Measurements from ENCODE around the gene LSM6. TPM values are rescaled to one million over a fixed set of nuclear protein-coding genes. Genes with fewer than 3 reads are reported as not detected.
A peak's percentile ranks its signal among the peaks of the same experiment; 100 is the strongest.

LSM6 gene
- 51.4 and 57.8 TPM in 2 replicates for total RNA-seq (2014; rRNA removed; shearing (Covaris generic))

- peak; percentile 85 for DNase-seq (ENCODE audit: low read depth)
Observed at GRCh38 chr4:146175541-146176453, at the start of gene LSM6. Gene LSM6 (plus strand): TSS chr4:146175718. CDS start chr4:146182922, 7,204 bp downstream.

- DNase-seq (ENCODE audit: low read depth), result peak; percentile 26
Observed at GRCh38 chr4:146132445-146132844, 43.1 kb upstream of the LSM6 start.

- DNase-seq (ENCODE audit: low read depth), result no peak
Observed at GRCh38 chr4:146134761-146135445, 40.6 kb upstream of the LSM6 start.

- DNase-seq (ENCODE audit: low read depth), result no peak
Observed at GRCh38 chr4:146135941-146136340, 39.6 kb upstream of the LSM6 start.

- DNase-seq (ENCODE audit: low read depth), result no peak
Observed at GRCh38 chr4:146142768-146143167, 32.8 kb upstream of the LSM6 start.

- no peak for DNase-seq (ENCODE audit: low read depth)
Observed at GRCh38 chr4:146143888-146144287, 31.6 kb upstream of the LSM6 start.

GRCh38 chr4:146146918-146147317 lies 28.6 kb upstream of the LSM6 start:
- no peak for DNase-seq (ENCODE audit: low read depth)

GRCh38 chr4:146148021-146148420 lies 27.5 kb upstream of the LSM6 start:
- DNase-seq (ENCODE audit: low read depth), result no peak

- DNase-seq (ENCODE audit: low read depth), result no peak
Observed at GRCh38 chr4:146154057-146154456, 21.5 kb upstream of the LSM6 start.

- no peak for DNase-seq (ENCODE audit: low read depth)
Observed at GRCh38 chr4:146155152-146155724, 20.3 kb upstream of the LSM6 start.

- DNase-seq (ENCODE audit: low read depth), result no peak
Observed at GRCh38 chr4:146158036-146158745, 17.3 kb upstream of the LSM6 start.

GRCh38 chr4:146159384-146160058 lies 16.0 kb upstream of the LSM6 start:
- peak; percentile 3 for DNase-seq (ENCODE audit: low read depth)

GRCh38 chr4:146161243-146161642 lies 14.3 kb upstream of the LSM6 start:
- no peak for DNase-seq (ENCODE audit: low read depth)

GRCh38 chr4:146165221-146165620 lies 10.3 kb upstream of the LSM6 start:
- DNase-seq (ENCODE audit: low read depth), result no peak

GRCh38 chr4:146165840-146166239 lies 9.7 kb upstream of the LSM6 start:
- peak; percentile 50 for DNase-seq (ENCODE audit: low read depth)

GRCh38 chr4:146170149-146170548 lies 5.4 kb upstream of the LSM6 start:
- no peak for DNase-seq (ENCODE audit: low read depth)

GRCh38 chr4:146176891-146177290 lies 1.4 kb downstream of the LSM6 start:
- no peak for DNase-seq (ENCODE audit: low read depth)

GRCh38 chr4:146178126-146178525 lies 2.6 kb downstream of the LSM6 start:
- no peak for DNase-seq (ENCODE audit: low read depth)

- DNase-seq (ENCODE audit: low read depth), result no peak
Observed at GRCh38 chr4:146179784-146180370, 4.4 kb downstream of the LSM6 start.

GRCh38 chr4:146182443-146182842 lies 6.9 kb downstream of the LSM6 start:
- no peak for DNase-seq (ENCODE audit: low read depth)

GRCh38 chr4:146183209-146183608 lies 7.7 kb downstream of the LSM6 start:
- no peak for DNase-seq (ENCODE audit: low read depth)

Measured in RPMI7951 (cell line).